NB4 (cell line): ENCODE measurements around the gene NDN.

Source experiments
- DNase-seq: peaks from one replicate; pipeline ENCODE4 v3.0.0; 2010; ENCODE audit warnings: low read depth
- H3K4me3 ChIP-seq: one replicate; pipeline ENCODE4 v1.5.1; 2011; ENCODE audit warnings: mild to moderate bottlenecking, low read depth, low read length, moderate library complexity
- MYC ChIP-seq: IDR thresholded peaks from 2 replicates; pipeline ENCODE4 v1.6.1; 2011; ENCODE audit warnings: low read depth, low read length
- POLR2A ChIP-seq: IDR thresholded peaks from 2 replicates; pipeline ENCODE4 v1.6.1; 2011; ENCODE audit warnings: mild to moderate bottlenecking; ENCODE audit not compliant: insufficient read length; ENCODE audit errors: extremely low read depth
- TF ChIP-seq, protein P1 (sequence below): IDR thresholded peaks from 2 replicates; pipeline ENCODE4 v1.6.1; 2011; ENCODE audit warnings: low read depth, low read length
- TF ChIP-seq, protein P2 (sequence below): IDR thresholded peaks from one replicate; pipeline ENCODE4 v1.5.1; 2012; ENCODE audit warnings: low read depth, low read length

The NDN gene

GRCh38 chr15:23694592-23694991 is 7.5 kb upstream of the NDN start:
- no peak overlapping the region for H3K4me3 ChIP-seq
- TF ChIP-seq POLR2A: no peak
- TF ChIP-seq, protein P1, sequence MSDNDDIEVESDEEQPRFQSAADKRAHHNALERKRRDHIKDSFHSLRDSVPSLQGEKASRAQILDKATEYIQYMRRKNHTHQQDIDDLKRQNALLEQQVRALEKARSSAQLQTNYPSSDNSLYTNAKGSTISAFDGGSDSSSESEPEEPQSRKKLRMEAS: no peak
- TF ChIP-seq, protein P2, sequence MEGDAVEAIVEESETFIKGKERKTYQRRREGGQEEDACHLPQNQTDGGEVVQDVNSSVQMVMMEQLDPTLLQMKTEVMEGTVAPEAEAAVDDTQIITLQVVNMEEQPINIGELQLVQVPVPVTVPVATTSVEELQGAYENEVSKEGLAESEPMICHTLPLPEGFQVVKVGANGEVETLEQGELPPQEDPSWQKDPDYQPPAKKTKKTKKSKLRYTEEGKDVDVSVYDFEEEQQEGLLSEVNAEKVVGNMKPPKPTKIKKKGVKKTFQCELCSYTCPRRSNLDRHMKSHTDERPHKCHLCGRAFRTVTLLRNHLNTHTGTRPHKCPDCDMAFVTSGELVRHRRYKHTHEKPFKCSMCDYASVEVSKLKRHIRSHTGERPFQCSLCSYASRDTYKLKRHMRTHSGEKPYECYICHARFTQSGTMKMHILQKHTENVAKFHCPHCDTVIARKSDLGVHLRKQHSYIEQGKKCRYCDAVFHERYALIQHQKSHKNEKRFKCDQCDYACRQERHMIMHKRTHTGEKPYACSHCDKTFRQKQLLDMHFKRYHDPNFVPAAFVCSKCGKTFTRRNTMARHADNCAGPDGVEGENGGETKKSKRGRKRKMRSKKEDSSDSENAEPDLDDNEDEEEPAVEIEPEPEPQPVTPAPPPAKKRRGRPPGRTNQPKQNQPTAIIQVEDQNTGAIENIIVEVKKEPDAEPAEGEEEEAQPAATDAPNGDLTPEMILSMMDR: no peak
- no peak for TF ChIP-seq MYC
- DNase-seq: no peak

GRCh38 chr15:23690450-23690852 is 3.3 kb upstream of the NDN start:
- no peak for TF ChIP-seq POLR2A
- TF ChIP-seq, protein P1: no peak
- TF ChIP-seq, protein P2: no peak
- no peak for TF ChIP-seq MYC

GRCh38 chr15:23690015-23690414 is 2.9 kb upstream of the NDN start:
- H3K4me3 ChIP-seq: no peak overlapping the region
- TF ChIP-seq, protein P2: no peak
- TF ChIP-seq, protein P1: no peak
- TF ChIP-seq POLR2A (no peak), MYC (no peak)
- no peak for DNase-seq

More at GRCh38 chr15:23690450-23690852, 3.3 kb upstream of the NDN start:
- H3K4me3 ChIP-seq: no peak overlapping the region
- DNase-seq: no peak

- no peak for DNase-seq
- no peak overlapping the region for H3K4me3 ChIP-seq
- TF ChIP-seq, protein P2: no peak
- TF ChIP-seq POLR2A: no peak
- TF ChIP-seq, protein P1: no peak
- no peak for TF ChIP-seq MYC
Observed at GRCh38 chr15:23686466-23687142, 501 bp downstream of the NDN start.

DNA sequence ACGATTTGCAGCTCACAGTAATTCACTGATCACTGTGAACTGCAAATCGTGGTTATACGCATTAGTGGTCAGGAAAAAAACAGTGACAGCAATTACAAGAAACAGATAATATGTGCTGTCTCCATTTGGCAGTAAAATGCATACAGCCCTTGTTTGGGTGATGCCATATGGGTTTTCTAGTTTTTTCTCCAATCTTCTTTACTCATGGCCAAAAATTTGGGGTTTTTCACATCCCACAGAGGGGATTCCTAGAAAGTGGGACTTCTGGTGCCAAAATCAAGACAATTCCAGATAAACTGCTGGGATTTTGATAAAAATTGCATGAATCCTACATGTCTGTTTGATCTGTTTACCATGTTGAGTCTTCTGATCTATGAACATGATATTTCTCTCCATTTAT is 15.6 kb downstream of the NDN start:
- DNase-seq: no peak
- TF ChIP-seq, protein P2: no peak
- no peak for TF ChIP-seq POLR2A
- TF ChIP-seq MYC: no peak
- TF ChIP-seq, protein P1: no peak
- no peak overlapping the region for H3K4me3 ChIP-seq

DNA sequence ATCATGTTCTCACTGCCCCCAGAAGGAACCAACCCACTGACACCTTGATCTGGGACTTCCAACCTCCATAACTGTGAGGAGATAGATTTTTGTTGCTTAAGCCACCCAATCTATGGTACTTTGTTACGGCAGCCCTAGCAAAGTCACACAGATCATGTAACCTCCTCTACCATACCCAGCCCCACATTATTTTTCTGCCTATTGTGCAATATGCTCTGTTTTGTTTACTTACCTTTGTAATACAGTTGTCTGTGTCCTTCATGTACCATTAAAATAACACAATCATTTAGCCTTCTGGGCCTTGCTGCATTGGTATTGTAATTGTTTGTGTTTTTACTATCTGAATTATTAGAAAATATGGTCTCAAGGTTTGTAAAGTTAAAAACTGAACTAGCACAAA is 16.1 kb downstream of the NDN start:
- TF ChIP-seq POLR2A: no peak
- no peak for TF ChIP-seq MYC
- no peak for DNase-seq

More for the DNA sequence above, 16.1 kb downstream of the NDN start:
- no peak overlapping the region for H3K4me3 ChIP-seq
